ENCODE results near the gene TP73.

Gene TP73

GRCh38 chr1:3661631-3662030 lies 9.3 kb downstream of the TP73 start:
- ChIA-PET CTCF (no interaction called here), POLR2A (ENCODE audit: low non-redundant PET) (no interaction called here)
- no peak for DNase-seq (ENCODE audit: low spot score)
- no peak overlapping the region for H3K27ac ChIP-seq
- TF ChIP-seq CTCF (conservative IDR thresholded peaks at IDR 0.05; ENCODE audit: low read depth), result no peak

GRCh38 chr1:3662080-3662671 lies 9.9 kb downstream of the TP73 start:
- ChIA-PET CTCF (no interaction called here), POLR2A (ENCODE audit: low non-redundant PET) (no interaction called here)
- no peak for DNase-seq (ENCODE audit: low spot score)
- no peak for TF ChIP-seq CTCF (conservative IDR thresholded peaks at IDR 0.05; ENCODE audit: low read depth)
- H3K27ac ChIP-seq, result no peak overlapping the region

GRCh38 chr1:3663999-3664699 lies 11.8 kb downstream of the TP73 start:
- no peak overlapping the region for H3K27ac ChIP-seq
- ChIA-PET CTCF (interaction anchor here (0.8 to 0.9 kb wide), 2 partner anchors 8 to 31 kb away, joined by 3 read pairs; no protein-coding TSS in a partner anchor), POLR2A (ENCODE audit: low non-redundant PET) (no interaction called here)
- no peak for TF ChIP-seq CTCF (conservative IDR thresholded peaks at IDR 0.05; ENCODE audit: low read depth)
- DNase-seq (ENCODE audit: low spot score), result no peak

- CTCF ChIA-PET, result interaction anchor here (0.5 to 0.9 kb wide), 3 partner anchors 8 to 59 kb away, joined by 3 read pairs; no protein-coding TSS in a partner anchor
- no peak for TF ChIP-seq CTCF (conservative IDR thresholded peaks at IDR 0.05; ENCODE audit: low read depth)
- POLR2A ChIA-PET (ENCODE audit: low non-redundant PET), result no interaction called here
- H3K27ac ChIP-seq, result no peak overlapping the region
- DNase-seq (ENCODE audit: low spot score), result no peak
Measured at GRCh38 chr1:3664700-3665375, 12.5 kb downstream of the TP73 start.

- H3K27ac ChIP-seq, result peak overlapping the region; percentile 61
- CTCF ChIA-PET, result no interaction called here
- DNase-seq (ENCODE audit: low spot score), result no peak
- POLR2A ChIA-PET (ENCODE audit: low non-redundant PET), result no interaction called here
- no peak for TF ChIP-seq CTCF (conservative IDR thresholded peaks at IDR 0.05; ENCODE audit: low read depth)
Measured at GRCh38 chr1:3668148-3668547, 15.8 kb downstream of the TP73 start.

- no peak for TF ChIP-seq CTCF (conservative IDR thresholded peaks at IDR 0.05; ENCODE audit: low read depth)
- ChIA-PET POLR2A (ENCODE audit: low non-redundant PET) (no interaction called here), CTCF (no interaction called here)
- no peak for DNase-seq (ENCODE audit: low spot score)
- H3K27ac ChIP-seq, result peak overlapping the region; percentile 61
Measured at GRCh38 chr1:3668585-3669300, 16.4 kb downstream of the TP73 start.

Data from RWPE1 (cell line).